Activated CD8-positive, alpha-beta memory T cell treated with anti-CD3 and anti-CD28 coated beads for 4 hours (primary cell): ENCODE data around the gene UACA.

Experiments
- DNase-seq, 2 donors: peaks; one replicate each; pipeline ENCODE4 v3.0.0-alpha.2; 2020; ENCODE audit warnings: low read depth in 2 of 2

Gene UACA

GRCh38 chr15:70783041-70783440, 19.7 kb upstream of the UACA start:
- DNase-seq = no peak

GRCh38 chr15:70781236-70781635, 17.9 kb upstream of the UACA start:
- no peak for DNase-seq

GRCh38 chr15:70778258-70779076, 15.1 kb upstream of the UACA start:
- no peak for DNase-seq

- DNase-seq = no peak
These were observed 14.0 kb upstream of the UACA start for GRCh38 chr15:70777170-70777926.

GRCh38 chr15:70775160-70775559, 11.8 kb upstream of the UACA start:
- DNase-seq = no peak

GRCh38 chr15:70772402-70772801, 9.0 kb upstream of the UACA start:
- no peak for DNase-seq

GRCh38 chr15:70770863-70771262, 7.5 kb upstream of the UACA start:
- DNase-seq = no peak

- DNase-seq = no peak
These were observed 5.0 kb upstream of the UACA start for GRCh38 chr15:70768257-70768883.

- DNase-seq = no peak
These were observed 4.3 kb upstream of the UACA start for GRCh38 chr15:70767667-70768066.

- no peak for DNase-seq
These were observed 3.2 kb upstream of the UACA start for GRCh38 chr15:70766597-70766996.

- DNase-seq = no peak
These were observed 2.3 kb upstream of the UACA start for GRCh38 chr15:70765504-70766281.

GRCh38 chr15:70763950-70764730, 782 bp upstream of the UACA start:
- no peak for DNase-seq

- DNase-seq = no peak
These were observed 764 bp downstream of the UACA start for GRCh38 chr15:70762469-70763119.

GRCh38 chr15:70761931-70762468, 1.4 kb downstream of the UACA start:
- no peak for DNase-seq

GRCh38 chr15:70761046-70761445, 2.3 kb downstream of the UACA start:
- DNase-seq = no peak

GRCh38 chr15:70758790-70759462, 4.4 kb downstream of the UACA start:
- DNase-seq = no peak

GRCh38 chr15:70757627-70758026, 5.7 kb downstream of the UACA start:
- DNase-seq = no peak

- DNase-seq = no peak
These were observed 8.5 kb downstream of the UACA start for GRCh38 chr15:70754862-70755261.

- DNase-seq = no peak
These were observed 10.1 kb downstream of the UACA start for GRCh38 chr15:70753101-70753829.
